ENCODE measurements around the gene HNF4A. TPM values are rescaled to one million over a fixed set of nuclear protein-coding genes. Genes with fewer than 3 reads are reported as not detected.

Gene HNF4A
- total RNA-seq, 2 experiments from 2014 or later: not detected

DNA sequence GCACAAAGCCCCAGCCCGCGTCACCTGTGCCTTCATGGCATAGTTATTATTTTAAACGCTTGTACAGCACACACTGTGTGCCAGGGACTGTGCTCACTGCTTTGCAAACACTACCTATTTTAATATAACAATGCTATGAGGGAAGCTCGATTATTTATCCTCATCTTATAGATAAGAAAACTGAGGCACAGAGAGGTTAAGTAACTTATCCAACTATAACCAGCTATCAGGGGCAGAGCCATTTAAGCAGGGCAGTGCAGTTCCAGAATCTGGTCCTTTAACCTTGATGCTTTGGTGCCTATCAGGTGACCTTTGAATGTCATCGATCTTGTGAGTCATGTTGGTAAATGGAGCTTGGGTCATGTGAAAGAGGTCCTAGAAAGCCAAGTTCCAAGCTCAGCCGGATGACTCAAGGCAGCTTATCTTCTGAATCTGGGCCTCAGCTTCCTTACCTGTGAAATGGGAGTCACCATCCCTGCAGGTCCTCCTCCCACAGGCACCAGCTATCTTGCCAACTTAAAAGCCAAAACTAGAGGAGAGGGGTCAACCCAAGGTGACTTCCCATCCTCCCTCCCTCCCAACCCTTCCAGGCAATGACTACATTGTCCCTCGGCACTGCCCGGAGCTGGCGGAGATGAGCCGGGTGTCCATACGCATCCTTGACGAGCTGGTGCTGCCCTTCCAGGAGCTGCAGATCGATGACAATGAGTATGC lies 63.8 kb downstream of the HNF4A start:
- Mint-ChIP-seq H3K36me3 (ENCODE audit: low read depth) (no peaks in the 10 kb centered on the region), H3K9me3 (no peaks in the 10 kb centered on the region), H3K4me3 (no peak overlapping the region), H3K27ac (no peak overlapping the region), H3K27me3 (peaks cover 26% of the 10 kb centered on the region), H3K4me1 (ENCODE audit: low read depth) (no peaks in the 10 kb centered on the region)
- DNase-seq: no peak
- Histone ChIP-seq H3K27ac (ENCODE audit: low read depth in 1 of 2, low read length in 2 of 2) (no peak overlapping the region), H3K27me3 (ENCODE audit: control insufficient read depth in 1 of 2, insufficient read depth in 2 of 2, low read length in 2 of 2) (peaks cover 0 to 5% of the 10 kb centered on the region in 2 experiments), H3K36me3 (ENCODE audit: insufficient read depth, low read length) (no peaks in the 10 kb centered on the region), H3K9me3 (ENCODE audit: control insufficient read depth in 1 of 2, insufficient read depth in 1 of 2, low read length in 2 of 2) (no peaks in the 10 kb centered on the region), H3K4me3 (ENCODE audit: low read length) (no peak overlapping the region), H3K4me1 (ENCODE audit: insufficient read depth, low read length) (no peaks in the 10 kb centered on the region)
- ChIA-PET CTCF (no interaction called here), POLR2A (no interaction called here)
- no peak for ATAC-seq (ENCODE audit: poor library complexity)
- TF ChIP-seq CTCF (IDR thresholded peaks at IDR 0.05): no peak
- intact Hi-C loops (cut with DNase I, micrococcal nuclease): no loop called here

GRCh38 chr20:44420497-44420896 lies 65.0 kb downstream of the HNF4A start:
- ATAC-seq (ENCODE audit: poor library complexity) (no peak), DNase-seq (no peak)
- Mint-ChIP-seq H3K27ac (no peak overlapping the region), H3K4me1 (ENCODE audit: low read depth) (no peaks in the 10 kb centered on the region), H3K9me3 (no peaks in the 10 kb centered on the region), H3K36me3 (ENCODE audit: low read depth) (no peaks in the 10 kb centered on the region), H3K27me3 (peaks cover 22% of the 10 kb centered on the region), H3K4me3 (no peak overlapping the region)
- intact Hi-C loops (cut with DNase I, micrococcal nuclease): no loop called here
- TF ChIP-seq CTCF (IDR thresholded peaks at IDR 0.05): no peak
- CTCF ChIA-PET: no interaction called here
- Histone ChIP-seq H3K9me3 (ENCODE audit: control insufficient read depth in 1 of 2, insufficient read depth in 1 of 2, low read length in 2 of 2) (no peaks in the 10 kb centered on the region), H3K27ac (ENCODE audit: low read depth in 1 of 2, low read length in 2 of 2) (no peak overlapping the region), H3K27me3 (ENCODE audit: control insufficient read depth in 1 of 2, insufficient read depth in 2 of 2, low read length in 2 of 2) (peaks cover 0 to 5% of the 10 kb centered on the region in 2 experiments), H3K36me3 (ENCODE audit: insufficient read depth, low read length) (no peaks in the 10 kb centered on the region), H3K4me1 (ENCODE audit: insufficient read depth, low read length) (no peaks in the 10 kb centered on the region), H3K4me3 (ENCODE audit: low read length) (no peak overlapping the region)
- POLR2A ChIA-PET: no interaction called here

GRCh38 chr20:44422083-44422482 lies 66.6 kb downstream of the HNF4A start:
- intact Hi-C loops (cut with DNase I, micrococcal nuclease): no loop called here
- no peaks in the 10 kb centered on the region for H3K4me1 Mint-ChIP-seq (ENCODE audit: low read depth)
- ATAC-seq (ENCODE audit: poor library complexity) (no peak), DNase-seq (no peak)
- peaks cover 17% of the 10 kb centered on the region for H3K27me3 Mint-ChIP-seq
- TF ChIP-seq CTCF (IDR thresholded peaks at IDR 0.05): no peak
- no peak overlapping the region for H3K4me3 Mint-ChIP-seq
- H3K4me3 ChIP-seq (ENCODE audit: low read length): no peak overlapping the region
- H3K27me3 ChIP-seq (ENCODE audit: control insufficient read depth in 1 of 2, insufficient read depth in 2 of 2, low read length in 2 of 2): peaks cover 0 to 5% of the 10 kb centered on the region in 2 experiments
- H3K27ac ChIP-seq (ENCODE audit: low read depth in 1 of 2, low read length in 2 of 2): no peak overlapping the region
- H3K36me3 Mint-ChIP-seq (ENCODE audit: low read depth): no peaks in the 10 kb centered on the region
- no peak overlapping the region for H3K27ac Mint-ChIP-seq
- POLR2A ChIA-PET: no interaction called here
- H3K9me3 Mint-ChIP-seq: no peaks in the 10 kb centered on the region
- H3K4me1 ChIP-seq (ENCODE audit: insufficient read depth, low read length): no peaks in the 10 kb centered on the region
- no peaks in the 10 kb centered on the region for H3K9me3 ChIP-seq (ENCODE audit: control insufficient read depth in 1 of 2, insufficient read depth in 1 of 2, low read length in 2 of 2)
- H3K36me3 ChIP-seq (ENCODE audit: insufficient read depth, low read length): no peaks in the 10 kb centered on the region
- CTCF ChIA-PET: no interaction called here

Measured in CD4-positive, alpha-beta T cell (primary cell).